Central memory CD8-positive, alpha-beta T cell (primary cell): ENCODE results near the gene PCBP3.

Source experiments
- ATAC-seq: fragments of 150-1000 bp; cut with Tn5 transposase; replicated peaks from 2 replicates; pipeline ENCODE4 v1.10.0; 2022; ENCODE audit warnings: mild to moderate bottlenecking, moderate FRiP score, moderate number of reproducible peaks; ENCODE audit not compliant: poor library complexity, severe bottlenecking; ENCODE audit errors: extremely low read depth
- DNase-seq, 2 donors: peaks; one replicate each; pipeline ENCODE4 v3.0.0; 2021; ENCODE audit warnings: low spot score in 2 of 2
- H3K27ac Mint-ChIP-seq: one replicate; pipeline ENCODE4 v1.8.0; 2022; ENCODE audit warnings: low read depth, mild to moderate bottlenecking, moderate library complexity, mixed read lengths
- H3K27me3 Mint-ChIP-seq: one replicate; pipeline ENCODE4 v1.8.0; 2022; ENCODE audit warnings: mixed read lengths
- H3K36me3 Mint-ChIP-seq: one replicate; pipeline ENCODE4 v1.8.0; 2022; ENCODE audit warnings: mild to moderate bottlenecking, moderate library complexity, mixed read lengths; ENCODE audit not compliant: insufficient read depth
- H3K4me1 Mint-ChIP-seq: one replicate; pipeline ENCODE4 v1.8.0; 2022; ENCODE audit warnings: mixed read lengths
- H3K4me3 Mint-ChIP-seq: one replicate; pipeline ENCODE4 v1.8.0; 2022; ENCODE audit warnings: mild to moderate bottlenecking, moderate library complexity, mixed read lengths
- H3K9me3 Mint-ChIP-seq: one replicate; pipeline ENCODE4 v1.8.0; 2022; ENCODE audit warnings: mixed read lengths

The PCBP3 gene

GRCh38 chr21:45736042-45736689 is 92.6 kb downstream of the PCBP3 start:
- Mint-ChIP-seq H3K9me3 (no peaks in the 10 kb centered on the region), H3K36me3 (no peaks in the 10 kb centered on the region), H3K4me3 (no peak overlapping the region), H3K27me3 (peaks cover 32% of the 10 kb centered on the region), H3K27ac (no peak overlapping the region), H3K4me1 (peaks cover 4% of the 10 kb centered on the region)
- no peak for DNase-seq
- ATAC-seq: no peak

GRCh38 chr21:45736690-45737484 is 93.4 kb downstream of the PCBP3 start:
- no peaks in the 10 kb centered on the region for H3K36me3 Mint-ChIP-seq
- no peak overlapping the region for H3K27ac Mint-ChIP-seq
- peaks cover 26% of the 10 kb centered on the region for H3K27me3 Mint-ChIP-seq
- ATAC-seq: no peak
- H3K4me1 Mint-ChIP-seq: peaks cover 4% of the 10 kb centered on the region
- H3K4me3 Mint-ChIP-seq: no peak overlapping the region
- no peaks in the 10 kb centered on the region for H3K9me3 Mint-ChIP-seq
- no peak for DNase-seq

- Mint-ChIP-seq H3K4me1 (peaks cover 4% of the 10 kb centered on the region), H3K27me3 (peaks cover 26% of the 10 kb centered on the region), H3K36me3 (peaks cover 3% of the 10 kb centered on the region), H3K27ac (no peak overlapping the region), H3K9me3 (no peaks in the 10 kb centered on the region), H3K4me3 (no peak overlapping the region)
- DNase-seq: no peak
- ATAC-seq: no peak
Observed at GRCh38 chr21:45737485-45738166, 94.1 kb downstream of the PCBP3 start.

- ATAC-seq (peak; percentile 67), DNase-seq (no peak)
- Mint-ChIP-seq H3K27me3 (peaks cover 17% of the 10 kb centered on the region), H3K9me3 (no peaks in the 10 kb centered on the region), H3K27ac (no peak overlapping the region), H3K4me1 (peaks cover 3% of the 10 kb centered on the region), H3K4me3 (no peak overlapping the region), H3K36me3 (peaks cover 3% of the 10 kb centered on the region)
Observed at GRCh38 chr21:45739218-45740087, 95.9 kb downstream of the PCBP3 start.

- DNase-seq (no peak), ATAC-seq (no peak)
- Mint-ChIP-seq H3K4me3 (no peak overlapping the region), H3K9me3 (no peaks in the 10 kb centered on the region), H3K36me3 (peaks cover 3% of the 10 kb centered on the region), H3K27me3 (peaks cover 11% of the 10 kb centered on the region), H3K27ac (no peak overlapping the region), H3K4me1 (no peaks in the 10 kb centered on the region)
Observed at GRCh38 chr21:45740088-45740440, 96.5 kb downstream of the PCBP3 start.

- Mint-ChIP-seq H3K36me3 (peaks cover 3% of the 10 kb centered on the region), H3K27me3 (peaks cover 11% of the 10 kb centered on the region), H3K4me3 (no peak overlapping the region), H3K27ac (no peak overlapping the region), H3K9me3 (no peaks in the 10 kb centered on the region), H3K4me1 (no peaks in the 10 kb centered on the region)
- ATAC-seq (no peak), DNase-seq (no peak)
Observed at GRCh38 chr21:45740491-45741357, 97.2 kb downstream of the PCBP3 start.

- DNase-seq: no peak
- H3K4me3 Mint-ChIP-seq: no peak overlapping the region
- H3K27me3 Mint-ChIP-seq: peaks cover 3% of the 10 kb centered on the region
- ATAC-seq: no peak
- no peak overlapping the region for H3K27ac Mint-ChIP-seq
- peaks cover 3% of the 10 kb centered on the region for H3K36me3 Mint-ChIP-seq
- no peaks in the 10 kb centered on the region for H3K9me3 Mint-ChIP-seq
- no peaks in the 10 kb centered on the region for H3K4me1 Mint-ChIP-seq
Observed at GRCh38 chr21:45741691-45742090, 98.2 kb downstream of the PCBP3 start.

- Mint-ChIP-seq H3K9me3 (no peaks in the 10 kb centered on the region), H3K36me3 (peaks cover 3% of the 10 kb centered on the region), H3K4me1 (no peaks in the 10 kb centered on the region), H3K4me3 (no peak overlapping the region), H3K27me3 (no peaks in the 10 kb centered on the region), H3K27ac (no peak overlapping the region)
- ATAC-seq (no peak), DNase-seq (no peak)
Observed at GRCh38 chr21:45742247-45742646, 98.7 kb downstream of the PCBP3 start.

GRCh38 chr21:45745256-45745655 is 101.7 kb downstream of the PCBP3 start:
- no peak for ATAC-seq
- no peak overlapping the region for H3K4me3 Mint-ChIP-seq
- H3K36me3 Mint-ChIP-seq: peaks cover 3% of the 10 kb centered on the region

GRCh38 chr21:45747233-45747766 is 103.8 kb downstream of the PCBP3 start:
- Mint-ChIP-seq H3K4me1 (no peaks in the 10 kb centered on the region), H3K27me3 (peaks cover 19% of the 10 kb centered on the region), H3K9me3 (no peaks in the 10 kb centered on the region), H3K36me3 (peaks cover under 1% of the 10 kb centered on the region), H3K4me3 (no peak overlapping the region), H3K27ac (no peak overlapping the region)
- DNase-seq (no peak), ATAC-seq (no peak)

More at GRCh38 chr21:45745256-45745655, 101.7 kb downstream of the PCBP3 start:
- no peak for DNase-seq
- H3K27ac Mint-ChIP-seq: no peak overlapping the region
- H3K9me3 Mint-ChIP-seq: no peaks in the 10 kb centered on the region
- no peaks in the 10 kb centered on the region for H3K4me1 Mint-ChIP-seq
- peaks cover 3% of the 10 kb centered on the region for H3K27me3 Mint-ChIP-seq

- H3K27ac Mint-ChIP-seq: no peak overlapping the region
- H3K4me3 Mint-ChIP-seq: no peak overlapping the region
Observed at GRCh38 chr21:45747802-45748445, 104.4 kb downstream of the PCBP3 start.

More at GRCh38 chr21:45747802-45748445, 104.4 kb downstream of the PCBP3 start:
- Mint-ChIP-seq H3K9me3 (no peaks in the 10 kb centered on the region), H3K4me1 (no peaks in the 10 kb centered on the region), H3K27me3 (peaks cover 19% of the 10 kb centered on the region), H3K36me3 (no peaks in the 10 kb centered on the region)
- ATAC-seq (no peak), DNase-seq (no peak)
